OCI-LY7 (cell line): ENCODE data around the gene ADD2. TPM values are rescaled to one million over a fixed set of nuclear protein-coding genes. Genes with fewer than 3 reads are reported as not detected.

ENCODE experiments used
- BruUV-seq: library from RNA; stranded (reverse); fragments of 400-500 nt; replicated peaks from 2 replicates; lab custom pipeline; 2021; lab: Mats Ljungman, UMichigan
- CTCF ChIA-PET: fragments of 300-600 bp; sonication (Branson Sonifier 250); formaldehyde crosslinking; loops from one replicate; lab custom pipeline; 2022; ENCODE audit warnings: antibody characterized with exemption; ENCODE audit not compliant: unreplicated experiment; lab: Charles Lee
- POLR2A ChIA-PET: fragments of 300-600 bp; sonication (Branson Sonifier 250); formaldehyde crosslinking; loops from one replicate; lab custom pipeline; 2022; ENCODE audit warnings: antibody characterized with exemption; lab: Charles Lee
- DNase-seq: peaks from one replicate; pipeline ENCODE4 v3.0.0-alpha.2; 2015; ENCODE audit warnings: low spot score
- H2AFZ ChIP-seq: fragments of 200-600 bp; sonication (generic), shearing (Covaris generic); 2 replicates; pipeline ENCODE4 v1.6.1; 2014; ENCODE audit warnings: mild to moderate bottlenecking, antibody characterized with exemption, low read length, moderate library complexity
- H3K27ac ChIP-seq: fragments of 200-600 bp; sonication (generic); 2 replicates; pipeline ENCODE4 v1.5.1; 2014; ENCODE audit warnings: mixed run types, low read depth, mild to moderate bottlenecking, moderate library complexity, low read length, inconsistent platforms; ENCODE audit not compliant: poor library complexity, severe bottlenecking
- H3K36me3 ChIP-seq: fragments of 200-600 bp; sonication (generic); 2 replicates; pipeline ENCODE4 v1.6.1; 2014; ENCODE audit warnings: mild to moderate bottlenecking, antibody characterized with exemption, low read length, moderate library complexity, mixed read lengths; ENCODE audit not compliant: insufficient read depth
- H3K4me1 ChIP-seq: fragments of 200-600 bp; sonication (generic); 2 replicates; pipeline ENCODE4 v1.5.1; 2014; ENCODE audit warnings: mild to moderate bottlenecking, low read length; ENCODE audit not compliant: insufficient read depth, poor library complexity, severe bottlenecking
- H3K4me2 ChIP-seq: fragments of 200-600 bp; sonication (generic); 2 replicates; pipeline ENCODE4 v1.6.1; 2014; ENCODE audit warnings: mild to moderate bottlenecking, low read length
- H3K4me3 ChIP-seq: fragments of 200-600 bp; sonication (generic); 2 replicates; pipeline ENCODE4 v1.5.1; 2014; ENCODE audit warnings: mild to moderate bottlenecking, low read depth, low read length; ENCODE audit not compliant: poor library complexity, severe bottlenecking
- H3K79me2 ChIP-seq: fragments of 200-600 bp; sonication (generic); 2 replicates; pipeline ENCODE4 v1.6.1; 2016; ENCODE audit warnings: low read depth, mild to moderate bottlenecking, low read length, moderate library complexity, mixed read lengths; ENCODE audit not compliant: insufficient read depth
- H3K9me2 ChIP-seq: fragments of 200-600 bp; sonication (generic); 2 replicates; pipeline ENCODE4 v1.6.1; 2016; ENCODE audit warnings: mild to moderate bottlenecking, low read length, mixed read lengths; ENCODE audit not compliant: insufficient read depth
- H3K9me3 ChIP-seq: fragments of 200-600 bp; sonication (generic); 2 replicates; pipeline ENCODE4 v1.6.1; 2014; ENCODE audit warnings: mild to moderate bottlenecking, mixed run types, low read length, mixed read lengths
- H4K20me1 ChIP-seq: fragments of 200-600 bp; sonication (generic); 2 replicates; pipeline ENCODE4 v1.6.1; 2014; ENCODE audit warnings: mild to moderate bottlenecking, antibody characterized with exemption, low read length, moderate library complexity, mixed read lengths; ENCODE audit not compliant: insufficient read depth
- CTCF ChIP-seq: fragments of 200-600 bp; sonication (generic); conservative IDR thresholded peaks from 2 replicates; pipeline ENCODE4 v1.5.1; 2014; ENCODE audit warnings: mild to moderate bottlenecking, antibody characterized with exemption, low read length, moderate library complexity, mixed read lengths
- EZH2phosphoT487 ChIP-seq: fragments of 200-600 bp; sonication (generic); IDR thresholded peaks from 2 replicates; pipeline ENCODE4 v1.6.1; 2018; ENCODE audit warnings: low read depth, borderline replicate concordance, mild to moderate bottlenecking, mixed run types, antibody characterized with exemption, low read length, moderate library complexity, mixed read lengths
- intact Hi-C: fragments of 100-400 bp; cut with micrococcal nuclease; formaldehyde crosslinking; loops from one replicate; pipeline ENCODE4 v1.10.0; 2022; ENCODE audit not compliant: unreplicated experiment
- total RNA-seq, 2 experiments: library from RNA; depleted of rRNA in 1 of 2; stranded (reverse); fragments of >200 nt in 1 of 2; shearing (Covaris generic) in 1 of 2; gene quantifications; 2 replicates each; pipeline ENCODE4 v1.2.3, GENCODE V29; 2014 to 2022

Gene ADD2
- total RNA-seq, 2 experiments from 2014 or later: not detected

DNA sequence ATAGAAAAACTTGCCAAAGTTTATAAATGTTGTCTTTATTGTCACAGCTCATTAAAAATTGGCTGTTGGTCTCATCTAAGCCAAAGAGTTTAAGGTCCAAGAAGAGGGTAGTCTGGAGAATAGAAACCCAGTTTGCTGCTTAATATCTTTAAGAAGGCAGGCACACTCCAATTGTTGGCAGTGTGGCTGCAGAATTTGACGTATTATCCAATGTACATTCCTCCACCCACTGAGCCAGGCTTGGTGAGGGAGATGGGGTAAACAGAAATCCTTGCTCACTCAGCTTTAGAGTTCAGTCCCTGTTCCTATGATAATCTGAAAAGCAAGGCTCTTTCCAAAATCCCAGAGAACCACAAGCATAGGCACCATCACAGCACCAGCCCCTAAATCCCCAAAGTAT, 10.7 kb upstream of the ADD2 start:
- BruUV-seq: no TSS peak
- Histone ChIP-seq H3K9me3 (no peaks in the 10 kb centered on the region), H2AFZ (no peak overlapping the region), H3K79me2 (no peaks in the 10 kb centered on the region), H3K4me2 (no peak overlapping the region), H3K4me3 (no peak overlapping the region), H3K36me3 (no peaks in the 10 kb centered on the region), H3K9me2 (no peaks in the 10 kb centered on the region), H3K27ac (no peak overlapping the region), H4K20me1 (no peaks in the 10 kb centered on the region), H3K4me1 (no peaks in the 10 kb centered on the region)
- intact Hi-C loops: no loop called here
- no peak for TF ChIP-seq CTCF
- TF ChIP-seq EZH2phosphoT487: no peak
- CTCF ChIA-PET: no interaction called here
- DNase-seq: no peak
- POLR2A ChIA-PET: no interaction called here

- POLR2A ChIA-PET: interaction anchor here (0.6 to 0.7 kb wide), 3 partner anchors 253 to 320 kb away, joined by 3 to 6 read pairs (median 4); no protein-coding TSS in a partner anchor
- intact Hi-C loops: no loop called here
- DNase-seq: no peak
- Histone ChIP-seq H2AFZ (no peak overlapping the region), H3K4me2 (no peak overlapping the region), H3K4me3 (no peak overlapping the region), H3K79me2 (no peaks in the 10 kb centered on the region), H3K36me3 (no peaks in the 10 kb centered on the region), H3K27ac (no peak overlapping the region), H3K9me3 (no peaks in the 10 kb centered on the region), H3K4me1 (no peaks in the 10 kb centered on the region), H4K20me1 (no peaks in the 10 kb centered on the region), H3K9me2 (no peaks in the 10 kb centered on the region)
- CTCF ChIA-PET: no interaction called here
- no TSS peak for BruUV-seq
- TF ChIP-seq CTCF (no peak), EZH2phosphoT487 (no peak)
Observed at GRCh38 chr2:70777450-70777849, 9.4 kb upstream of the ADD2 start.

DNA sequence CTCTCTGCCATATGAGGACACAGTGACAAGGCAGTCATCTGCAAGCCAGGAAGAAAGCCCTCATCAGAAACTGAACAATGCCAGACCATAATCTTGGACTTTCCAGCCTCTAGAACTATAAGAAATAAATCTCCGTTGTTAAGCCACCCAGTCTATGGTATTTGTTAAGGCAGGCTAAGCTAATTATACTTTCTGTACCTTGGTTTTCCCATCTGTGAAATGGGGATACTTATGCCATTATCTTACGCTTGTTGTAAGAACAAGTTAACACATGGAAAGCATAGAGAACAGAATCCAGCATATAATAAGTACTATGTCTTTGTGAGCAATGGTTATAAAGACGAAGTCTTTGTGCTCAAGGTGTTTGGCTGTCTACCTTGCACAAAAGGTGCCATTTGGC, 8.3 kb upstream of the ADD2 start:
- CTCF ChIA-PET: no interaction called here
- POLR2A ChIA-PET: interaction anchor here (1.0 kb wide), 1 partner anchor 10 kb away, joined by 3 read pairs; no protein-coding TSS in a partner anchor

More for the DNA sequence above, 8.3 kb upstream of the ADD2 start:
- no peaks in the 10 kb centered on the region for H3K4me1 ChIP-seq
- H3K4me2 ChIP-seq: no peak overlapping the region
- intact Hi-C loops: no loop called here
- H2AFZ ChIP-seq: no peak overlapping the region
- no peak for DNase-seq
- no peaks in the 10 kb centered on the region for H4K20me1 ChIP-seq
- H3K79me2 ChIP-seq: no peaks in the 10 kb centered on the region
- H3K9me3 ChIP-seq: no peaks in the 10 kb centered on the region
- no peak overlapping the region for H3K27ac ChIP-seq
- no peak overlapping the region for H3K4me3 ChIP-seq
- BruUV-seq: no TSS peak
- no peaks in the 10 kb centered on the region for H3K9me2 ChIP-seq
- no peaks in the 10 kb centered on the region for H3K36me3 ChIP-seq
- TF ChIP-seq EZH2phosphoT487 (no peak), CTCF (no peak)
